Heart left ventricle (tissue), 13 donors: Measurements from ENCODE around the gene DCDC2C.

Source experiments
- POLR2A ChIP-seq, 2 donors: fragments of 450-650 bp; IDR thresholded peaks; one replicate each; pipeline ENCODE4 v1.6.1; 2017; ENCODE audit warnings: antibody characterized with exemption in 2 of 2, mild to moderate bottlenecking in 2 of 2, moderate library complexity in 2 of 2
- TF ChIP-seq, protein P1 (sequence below), 12 donors: fragments of 200-600 bp; sonication (generic) in 4 of 12; IDR thresholded peaks; one replicate each; pipeline versions ENCODE4 v1.5.0 to v1.8.0; 2018 to 2022; ENCODE audit warnings: antibody characterized with exemption in 12 of 12, mild to moderate bottlenecking in 5 of 12
- donor health status: ischemic (EF 13 %, LVEDD 7.1; RV severe dilation, severe dysfunction).
- donor health status: DM: no; HTN: yes; CAD: no.
- donor health status: DM: no; HTN: no; CAD: no.
- donor health status: ischemic (EF 25% LVEDD 6.9; RV normal size, moderate dysfunction).
- donor health status: ischemic (EF 25% LVEDD 5.7; RV mildly dilated, moderate dysfunction).
- donor health status: ischemic (EF 35%, LVEDD 5.7; RV mildly dilated, moderate dysfunction).
- donor health status: nonischemic (EF 11% LVEDD 7.7; RV severe dilation, severe dysfunction).
- donor health status: DM: yes; HTN: yes; CAD: no.
- donor health status: PGD.
- donor health status: ischemic (EF 29% LVEDD 5.4; RV normal size, mild dysfunction).
- donor health status: nonischemic (EF 23%, LVEDD 6.1; RV moderate dilation, normal function).

- TF ChIP-seq, protein P1, sequence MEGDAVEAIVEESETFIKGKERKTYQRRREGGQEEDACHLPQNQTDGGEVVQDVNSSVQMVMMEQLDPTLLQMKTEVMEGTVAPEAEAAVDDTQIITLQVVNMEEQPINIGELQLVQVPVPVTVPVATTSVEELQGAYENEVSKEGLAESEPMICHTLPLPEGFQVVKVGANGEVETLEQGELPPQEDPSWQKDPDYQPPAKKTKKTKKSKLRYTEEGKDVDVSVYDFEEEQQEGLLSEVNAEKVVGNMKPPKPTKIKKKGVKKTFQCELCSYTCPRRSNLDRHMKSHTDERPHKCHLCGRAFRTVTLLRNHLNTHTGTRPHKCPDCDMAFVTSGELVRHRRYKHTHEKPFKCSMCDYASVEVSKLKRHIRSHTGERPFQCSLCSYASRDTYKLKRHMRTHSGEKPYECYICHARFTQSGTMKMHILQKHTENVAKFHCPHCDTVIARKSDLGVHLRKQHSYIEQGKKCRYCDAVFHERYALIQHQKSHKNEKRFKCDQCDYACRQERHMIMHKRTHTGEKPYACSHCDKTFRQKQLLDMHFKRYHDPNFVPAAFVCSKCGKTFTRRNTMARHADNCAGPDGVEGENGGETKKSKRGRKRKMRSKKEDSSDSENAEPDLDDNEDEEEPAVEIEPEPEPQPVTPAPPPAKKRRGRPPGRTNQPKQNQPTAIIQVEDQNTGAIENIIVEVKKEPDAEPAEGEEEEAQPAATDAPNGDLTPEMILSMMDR (IDR thresholded peaks at IDR 0.05) = no peak
- no peak for TF ChIP-seq POLR2A (IDR thresholded peaks at IDR 0.05)
These were observed 169.1 kb downstream of the DCDC2C start for GRCh38 chr2:3872451-3872850.
